H9 (cell line): ENCODE results near the gene CTDNEP1. TPM values are rescaled to one million over a fixed set of nuclear protein-coding genes. Genes with fewer than 3 reads are reported as not detected.
A peak's percentile ranks its signal among the peaks of the same experiment; 100 is the strongest.

Source experiments
- DNase-seq: peaks from one replicate; pipeline ENCODE4 v3.0.0-alpha.2; 2017
- H2AFZ ChIP-seq: one replicate; pipeline ENCODE4 v1.6.1; 2013; ENCODE audit warnings: mild to moderate bottlenecking, low read length, control low read depth, moderate library complexity
- H2AK5ac ChIP-seq: 2 replicates; pipeline ENCODE4 v1.6.1; 2013; ENCODE audit warnings: low read length, control low read depth, mixed read lengths; ENCODE audit not compliant: insufficient read length
- H2BK120ac ChIP-seq: one replicate; pipeline ENCODE4 v1.6.1; 2013; ENCODE audit warnings: low read depth, mild to moderate bottlenecking, low read length, control low read depth, inconsistent platforms; ENCODE audit not compliant: poor library complexity, severe bottlenecking
- H2BK12ac ChIP-seq: 2 replicates; pipeline ENCODE4 v1.6.1; 2013; ENCODE audit warnings: low read length, control low read depth, mixed read lengths, low read depth; ENCODE audit not compliant: insufficient read length
- H2BK15ac ChIP-seq: 2 replicates; pipeline ENCODE4 v1.6.1; 2013; ENCODE audit warnings: low read depth, low read length, control low read depth
- H2BK20ac ChIP-seq: one replicate; pipeline ENCODE4 v1.6.1; 2013; ENCODE audit warnings: low read depth, mild to moderate bottlenecking, low read length, control low read depth, inconsistent platforms; ENCODE audit not compliant: poor library complexity, severe bottlenecking
- H2BK5ac ChIP-seq: 2 replicates; pipeline ENCODE4 v1.6.1; 2013; ENCODE audit warnings: low read length, control low read depth, mixed read lengths; ENCODE audit not compliant: insufficient read length
- H3K14ac ChIP-seq: 2 replicates; pipeline ENCODE4 v1.6.1; 2013; ENCODE audit warnings: low read length, control low read depth; ENCODE audit not compliant: insufficient read depth
- H3K18ac ChIP-seq: 2 replicates; pipeline ENCODE4 v1.6.1; 2013; ENCODE audit warnings: low read depth, mild to moderate bottlenecking, mixed read lengths, low read length, control low read depth; ENCODE audit not compliant: insufficient read length
- H3K23ac ChIP-seq: 2 replicates; pipeline ENCODE4 v1.6.1; 2013; ENCODE audit warnings: low read length, control low read depth, mixed read lengths, low read depth; ENCODE audit not compliant: insufficient read length
- H3K23me2 ChIP-seq: 2 replicates; pipeline ENCODE4 v1.6.1; 2013; ENCODE audit warnings: low read depth, mild to moderate bottlenecking, mixed read lengths, low read length, control low read depth; ENCODE audit not compliant: insufficient read length, poor library complexity, severe bottlenecking
- H3K27ac ChIP-seq: 2 replicates; pipeline ENCODE4 v1.5.1; 2013; ENCODE audit warnings: low read length, control low read depth, mixed read lengths, low read depth; ENCODE audit not compliant: insufficient read length
- H3K27me3 ChIP-seq: 2 replicates; pipeline ENCODE4 v1.6.1; 2013; ENCODE audit warnings: low read length, control low read depth, inconsistent platforms; ENCODE audit not compliant: insufficient read depth
- H3K4ac ChIP-seq: 2 replicates; pipeline ENCODE4 v1.6.1; 2013; ENCODE audit warnings: low read depth, mild to moderate bottlenecking, control low read depth, inconsistent platforms, low read length, moderate library complexity
- H3K4me1 ChIP-seq: 2 replicates; pipeline ENCODE4 v1.6.1; 2013; ENCODE audit warnings: low read length, control low read depth, inconsistent platforms; ENCODE audit not compliant: insufficient read depth
- H3K4me2 ChIP-seq: 2 replicates; pipeline ENCODE4 v1.6.1; 2013; ENCODE audit warnings: low read length, control low read depth, mixed read lengths; ENCODE audit not compliant: insufficient read length, insufficient read depth
- H3K56ac ChIP-seq: 2 replicates; pipeline ENCODE4 v1.6.1; 2013; ENCODE audit warnings: low read depth, mild to moderate bottlenecking, mixed read lengths, low read length, control low read depth; ENCODE audit not compliant: insufficient read length
- H3K79me1 ChIP-seq: 2 replicates; pipeline ENCODE4 v1.6.1; 2013; ENCODE audit warnings: low read depth, mild to moderate bottlenecking, moderate library complexity, low read length, control low read depth, inconsistent platforms; ENCODE audit not compliant: insufficient read depth, poor library complexity, severe bottlenecking
- H3K79me2 ChIP-seq: 2 replicates; pipeline ENCODE4 v1.6.1; 2013; ENCODE audit warnings: low read length, control low read depth, inconsistent platforms; ENCODE audit not compliant: insufficient read depth
- H3K9ac ChIP-seq: 2 replicates; pipeline ENCODE4 v1.6.1; 2013; ENCODE audit warnings: low read length, control low read depth, mixed read lengths; ENCODE audit not compliant: insufficient read length; ENCODE audit errors: extremely low read depth
- H3K9me3 ChIP-seq: one replicate; pipeline ENCODE4 v1.6.1; 2013; ENCODE audit warnings: low read depth, low read length, inconsistent platforms; ENCODE audit not compliant: control insufficient read depth
- H3T11ph ChIP-seq: one replicate; pipeline ENCODE4 v1.6.1; 2013; ENCODE audit warnings: mild to moderate bottlenecking, low read length, control low read depth, inconsistent platforms
- H4K20me1 ChIP-seq: one replicate; pipeline ENCODE4 v1.6.1; 2013; ENCODE audit not compliant: control insufficient read depth, insufficient read length, insufficient read depth
- H4K5ac ChIP-seq: 2 replicates; pipeline ENCODE4 v1.6.1; 2013; ENCODE audit warnings: low read depth, mild to moderate bottlenecking, mixed read lengths, low read length, control low read depth; ENCODE audit not compliant: insufficient read length
- H4K8ac ChIP-seq: replicated peaks from 2 replicates; pipeline ENCODE4 v1.6.1; 2013; ENCODE audit warnings: low read length, control low read depth, mixed read lengths, low read depth; ENCODE audit not compliant: insufficient read length
- H4K91ac ChIP-seq: 2 replicates; pipeline ENCODE4 v1.6.1; 2013; ENCODE audit warnings: low read depth, mild to moderate bottlenecking, moderate library complexity, mixed read lengths, low read length, control low read depth; ENCODE audit not compliant: insufficient read length
- H3K27ac Mint-ChIP-seq, 3 experiments: 2 replicates in 2 of 3; 3 replicates in 1 of 3; pipeline ENCODE4 v1.8.0; 2020 to 2021; ENCODE audit warnings: mixed read lengths in 3 of 3, mild to moderate bottlenecking in 1 of 3, moderate library complexity in 1 of 3
- H3K27me3 Mint-ChIP-seq: 2 replicates; pipeline ENCODE4 v1.8.0; 2021; ENCODE audit warnings: low read depth, mild to moderate bottlenecking, moderate library complexity, mixed read lengths
- H3K36me3 Mint-ChIP-seq, 3 experiments: 2 replicates in 2 of 3; 3 replicates in 1 of 3; pipeline ENCODE4 v1.8.0; 2020 to 2021; ENCODE audit warnings: low read depth in 3 of 3, mixed read lengths in 3 of 3; ENCODE audit not compliant: insufficient read depth in 1 of 3
- H3K4me1 Mint-ChIP-seq, 2 experiments: 2 replicates each; pipeline ENCODE4 v1.8.0; 2020; ENCODE audit warnings: mixed read lengths in 2 of 2
- H3K4me3 Mint-ChIP-seq, 2 experiments: 2 replicates in 1 of 2; 3 replicates in 1 of 2; pipeline ENCODE4 v1.8.0; 2020 to 2021; ENCODE audit warnings: mild to moderate bottlenecking in 2 of 2, mixed read lengths in 2 of 2, moderate library complexity in 1 of 2
- H3K9me3 Mint-ChIP-seq, 2 experiments: 2 replicates in 1 of 2; 3 replicates in 1 of 2; pipeline ENCODE4 v1.8.0; 2020; ENCODE audit warnings: mild to moderate bottlenecking in 2 of 2, mixed read lengths in 2 of 2, moderate library complexity in 1 of 2
- WGBS: extraction: QIAGEN DNeasy Blood & Tissue Kit; methylation state at CpG from one replicate; pipeline ENCODE4 v1.1.7; 2013; ENCODE audit warnings: missing lambda C conversion rate, low lambda C conversion rate, mixed read lengths; ENCODE audit not compliant: insufficient read length; ENCODE audit errors: extremely low coverage; 5-methylcytosine and 5-hydroxymethylcytosine counted together
- total RNA-seq: library from RNA; stranded (reverse); gene quantifications from 2 replicates; pipeline ENCODE4 v1.2.1, GENCODE V29; 2021
- TF ChIP-seq, protein P1 (sequence below): fragments of 200-600 bp; sonication (generic); conservative IDR thresholded peaks from 3 replicates; pipeline ENCODE4 v1.8.0; 2021; ENCODE audit warnings: antibody characterized with exemption, mild to moderate bottlenecking

Gene CTDNEP1
- total RNA-seq, 1 experiment from 2014 or later: 134 TPM

DNA sequence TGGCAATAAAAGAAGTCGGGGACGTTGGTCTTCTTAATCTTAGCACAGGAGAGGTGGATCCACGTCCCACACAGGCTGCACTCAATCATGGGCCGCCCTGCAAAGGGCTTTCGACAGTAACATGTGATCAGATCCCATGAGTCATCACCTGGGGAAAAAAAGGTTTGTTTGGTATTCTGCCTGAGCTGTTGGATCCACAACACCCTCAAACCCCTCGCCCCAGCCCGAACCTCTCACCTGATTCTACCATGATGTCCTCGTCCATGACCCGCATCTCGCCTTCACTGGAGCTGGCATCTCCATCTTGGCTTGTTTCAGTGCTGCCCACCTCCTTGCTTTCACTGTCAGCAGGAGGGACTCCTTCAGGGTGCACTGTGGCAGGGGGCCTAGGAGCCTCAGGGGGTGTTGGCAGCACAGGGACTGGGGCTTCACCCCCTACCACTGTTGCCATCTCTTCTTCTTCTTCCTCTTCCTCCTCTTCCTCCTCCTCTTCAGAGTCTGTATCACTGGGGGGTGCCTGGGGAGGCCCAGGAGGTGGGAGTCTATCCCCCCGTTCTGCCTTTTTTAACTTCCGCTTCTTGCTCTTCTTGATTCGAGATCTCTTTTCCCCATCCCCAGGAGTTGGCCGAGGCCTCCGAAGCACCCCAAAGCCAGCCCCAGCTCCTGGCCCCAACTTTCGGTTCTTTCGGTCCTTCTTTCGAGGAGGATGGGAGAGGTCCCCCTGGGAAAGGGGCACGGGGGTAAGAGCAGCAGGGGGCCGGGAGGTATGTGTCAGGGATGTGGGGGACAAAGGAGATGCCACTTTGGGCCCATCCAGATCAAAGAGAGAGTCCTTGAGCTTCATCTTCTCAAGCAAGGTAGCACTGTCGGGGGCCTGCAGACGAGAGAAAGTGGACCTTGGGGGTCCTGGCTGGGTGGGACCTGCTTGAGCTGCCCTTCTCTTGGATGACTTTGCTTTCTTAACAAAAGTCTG lies 15.6 kb downstream of the CTDNEP1 start:
- H3K79me1 ChIP-seq: peaks cover 13% of the 10 kb centered on the region
- no peak overlapping the region for H2AK5ac ChIP-seq

More for the DNA sequence above, 15.6 kb downstream of the CTDNEP1 start:
- H3K4me2 ChIP-seq: no peak overlapping the region
- no peak overlapping the region for H2BK15ac ChIP-seq
- no peak overlapping the region for H2BK120ac ChIP-seq
- no peaks in the 10 kb centered on the region for H4K20me1 ChIP-seq
- H2BK5ac ChIP-seq: no peak overlapping the region
- no peak overlapping the region for H3K18ac ChIP-seq
- H3K9me3 ChIP-seq: no peaks in the 10 kb centered on the region
- Mint-ChIP-seq H3K4me3 (peak overlapping the region; percentile 22 to 100; a peak in 4 of 5 replicates), H3K36me3 (peaks cover 32 to 60% (median 47%) of the 10 kb centered on the region in 3 experiments), H3K27ac (peak overlapping the region in 1 of 3 experiments; percentile 76; a peak in 2 of 7 replicates), H3K9me3 (peaks cover 0 to 2% of the 10 kb centered on the region in 2 experiments; a peak in 1 of 5 replicates), H3K27me3 (no peaks in the 10 kb centered on the region; the same call in 1 of the 2 replicates), H3K4me1 (peaks cover 40 to 51% of the 10 kb centered on the region in 2 experiments)
- no peaks in the 10 kb centered on the region for H3K27me3 ChIP-seq
- TF ChIP-seq, protein P1, sequence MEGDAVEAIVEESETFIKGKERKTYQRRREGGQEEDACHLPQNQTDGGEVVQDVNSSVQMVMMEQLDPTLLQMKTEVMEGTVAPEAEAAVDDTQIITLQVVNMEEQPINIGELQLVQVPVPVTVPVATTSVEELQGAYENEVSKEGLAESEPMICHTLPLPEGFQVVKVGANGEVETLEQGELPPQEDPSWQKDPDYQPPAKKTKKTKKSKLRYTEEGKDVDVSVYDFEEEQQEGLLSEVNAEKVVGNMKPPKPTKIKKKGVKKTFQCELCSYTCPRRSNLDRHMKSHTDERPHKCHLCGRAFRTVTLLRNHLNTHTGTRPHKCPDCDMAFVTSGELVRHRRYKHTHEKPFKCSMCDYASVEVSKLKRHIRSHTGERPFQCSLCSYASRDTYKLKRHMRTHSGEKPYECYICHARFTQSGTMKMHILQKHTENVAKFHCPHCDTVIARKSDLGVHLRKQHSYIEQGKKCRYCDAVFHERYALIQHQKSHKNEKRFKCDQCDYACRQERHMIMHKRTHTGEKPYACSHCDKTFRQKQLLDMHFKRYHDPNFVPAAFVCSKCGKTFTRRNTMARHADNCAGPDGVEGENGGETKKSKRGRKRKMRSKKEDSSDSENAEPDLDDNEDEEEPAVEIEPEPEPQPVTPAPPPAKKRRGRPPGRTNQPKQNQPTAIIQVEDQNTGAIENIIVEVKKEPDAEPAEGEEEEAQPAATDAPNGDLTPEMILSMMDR: no peak
- no peak overlapping the region for H4K91ac ChIP-seq
- no peak overlapping the region for H3K27ac ChIP-seq
- DNase-seq: peak; percentile 20
- no peak overlapping the region for H3K23ac ChIP-seq
- H3K9ac ChIP-seq: no peak overlapping the region
- H3K14ac ChIP-seq: no peak overlapping the region
- no peak overlapping the region for H3K56ac ChIP-seq
- no peak overlapping the region for H2BK12ac ChIP-seq
- no peak overlapping the region for H3T11ph ChIP-seq
- no peak overlapping the region for H2BK20ac ChIP-seq
- no peak overlapping the region for H4K5ac ChIP-seq
- H3K23me2 ChIP-seq: peaks cover 7% of the 10 kb centered on the region
- WGBS: no CpG with 5 or more reads among the region's 22 CpGs
- no peak overlapping the region for H3K4ac ChIP-seq
- H2AFZ ChIP-seq: no peak overlapping the region
- H3K79me2 ChIP-seq: peaks cover 23% of the 10 kb centered on the region; the same call in 1 of the 2 replicates
- H3K4me1 ChIP-seq: no peaks in the 10 kb centered on the region
- no peak overlapping the region for H4K8ac ChIP-seq
